ENCODE measurements around the gene MRPL14.

MRPL14 gene

DNA sequence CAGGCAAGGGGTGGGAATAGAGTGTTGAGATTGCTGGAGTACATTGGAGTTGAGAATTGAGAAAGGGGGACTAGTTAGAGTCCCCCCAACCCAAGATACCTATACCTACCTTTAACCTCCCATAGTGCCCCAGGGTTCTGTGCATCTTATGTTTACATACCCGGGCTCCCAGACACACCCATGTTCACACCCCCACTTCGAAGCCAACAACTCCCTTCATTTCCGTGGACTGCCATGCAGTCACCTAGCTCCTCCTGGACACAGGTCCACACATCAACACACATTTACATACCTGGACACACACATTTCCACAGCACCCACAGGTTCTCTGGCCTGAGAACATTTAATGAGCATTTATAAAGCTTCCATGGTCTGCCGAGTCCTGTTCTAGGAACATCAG is 5.2 kb upstream of the MRPL14 start:
- Histone ChIP-seq H4K20me1 (ENCODE audit: insufficient read depth) (no peaks in the 10 kb centered on the region), H3K79me2 (ENCODE audit: insufficient read depth, low read depth) (no peaks in the 10 kb centered on the region), H3K4me3 (IDR thresholded peaks at IDR 0.05; ENCODE audit: insufficient read depth, low read depth, low read length) (no peak overlapping the region), H3K27ac (no peak overlapping the region), H3K9ac (no peak overlapping the region), H3K27me3 (ENCODE audit: insufficient read depth, low read depth) (no peaks in the 10 kb centered on the region), H3K4me2 (no peak overlapping the region), H3K36me3 (ENCODE audit: insufficient read depth) (no peaks in the 10 kb centered on the region), H2AFZ (ENCODE audit: low read depth) (no peak overlapping the region), H3K4me1 (ENCODE audit: low read depth, poor library complexity, severe bottlenecking) (no peaks in the 10 kb centered on the region)
- TF ChIP-seq, protein P1, sequence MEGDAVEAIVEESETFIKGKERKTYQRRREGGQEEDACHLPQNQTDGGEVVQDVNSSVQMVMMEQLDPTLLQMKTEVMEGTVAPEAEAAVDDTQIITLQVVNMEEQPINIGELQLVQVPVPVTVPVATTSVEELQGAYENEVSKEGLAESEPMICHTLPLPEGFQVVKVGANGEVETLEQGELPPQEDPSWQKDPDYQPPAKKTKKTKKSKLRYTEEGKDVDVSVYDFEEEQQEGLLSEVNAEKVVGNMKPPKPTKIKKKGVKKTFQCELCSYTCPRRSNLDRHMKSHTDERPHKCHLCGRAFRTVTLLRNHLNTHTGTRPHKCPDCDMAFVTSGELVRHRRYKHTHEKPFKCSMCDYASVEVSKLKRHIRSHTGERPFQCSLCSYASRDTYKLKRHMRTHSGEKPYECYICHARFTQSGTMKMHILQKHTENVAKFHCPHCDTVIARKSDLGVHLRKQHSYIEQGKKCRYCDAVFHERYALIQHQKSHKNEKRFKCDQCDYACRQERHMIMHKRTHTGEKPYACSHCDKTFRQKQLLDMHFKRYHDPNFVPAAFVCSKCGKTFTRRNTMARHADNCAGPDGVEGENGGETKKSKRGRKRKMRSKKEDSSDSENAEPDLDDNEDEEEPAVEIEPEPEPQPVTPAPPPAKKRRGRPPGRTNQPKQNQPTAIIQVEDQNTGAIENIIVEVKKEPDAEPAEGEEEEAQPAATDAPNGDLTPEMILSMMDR (conservative IDR thresholded peaks at IDR 0.05; ENCODE audit: low read depth, low read length): no peak

DNA sequence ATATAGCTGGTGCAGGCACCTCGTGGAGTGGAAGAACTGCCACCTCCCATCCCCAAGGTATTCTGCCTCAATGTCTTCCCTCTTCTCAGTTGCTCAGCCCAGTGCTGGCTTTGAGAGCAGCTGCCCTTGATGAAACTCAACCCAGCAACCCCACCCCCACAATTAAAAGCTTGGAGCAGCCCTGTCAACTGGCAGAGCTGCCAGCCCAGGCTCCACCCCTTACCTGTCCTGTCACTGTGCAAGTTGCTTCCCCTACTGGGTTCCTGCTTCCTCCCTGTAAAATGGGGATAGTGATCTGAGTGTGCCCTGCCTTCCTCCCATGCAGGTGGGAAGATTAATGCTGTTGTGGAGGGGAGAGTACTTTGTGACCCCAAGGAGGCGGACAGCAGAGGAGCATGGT is 4.6 kb upstream of the MRPL14 start:
- Histone ChIP-seq H3K4me2 (no peak overlapping the region), H3K27ac (no peak overlapping the region), H4K20me1 (ENCODE audit: insufficient read depth) (no peaks in the 10 kb centered on the region), H3K9ac (no peak overlapping the region), H3K27me3 (ENCODE audit: insufficient read depth, low read depth) (no peaks in the 10 kb centered on the region), H3K79me2 (ENCODE audit: insufficient read depth, low read depth) (peaks cover under 1% of the 10 kb centered on the region; the same call in 1 of the 2 replicates), H3K4me3 (IDR thresholded peaks at IDR 0.05; ENCODE audit: insufficient read depth, low read depth, low read length) (no peak overlapping the region), H2AFZ (ENCODE audit: low read depth) (no peak overlapping the region), H3K36me3 (ENCODE audit: insufficient read depth) (no peaks in the 10 kb centered on the region), H3K4me1 (ENCODE audit: low read depth, poor library complexity, severe bottlenecking) (no peaks in the 10 kb centered on the region)
- TF ChIP-seq, protein P1 (conservative IDR thresholded peaks at IDR 0.05; ENCODE audit: low read depth, low read length): no peak

DNA sequence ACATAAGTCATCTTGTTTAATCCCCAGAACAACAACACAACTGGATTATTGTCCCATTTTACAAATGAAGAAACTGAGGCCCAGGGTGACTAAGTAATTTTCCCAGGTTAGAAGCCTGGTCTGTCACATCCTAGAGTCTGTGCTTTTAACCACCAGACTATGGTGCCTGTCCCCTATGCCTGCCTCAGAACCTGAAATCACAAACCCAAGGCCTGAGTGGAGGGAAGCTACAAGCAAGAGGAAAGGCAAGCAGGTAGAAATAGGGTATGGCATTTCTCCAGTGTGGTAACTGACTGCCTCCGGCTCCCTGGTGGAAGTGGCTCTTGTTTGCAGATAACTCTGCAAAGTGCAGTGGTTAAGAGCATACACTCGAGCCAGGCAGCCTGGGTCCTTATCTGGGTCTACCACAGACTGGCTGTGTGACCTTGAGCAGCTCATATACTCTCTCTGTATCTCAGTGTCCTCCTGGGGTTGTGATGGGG is 2.6 kb upstream of the MRPL14 start:
- Histone ChIP-seq H3K4me2 (no peak overlapping the region), H3K79me2 (ENCODE audit: insufficient read depth, low read depth) (peaks cover 20% of the 10 kb centered on the region), H3K4me1 (ENCODE audit: low read depth, poor library complexity, severe bottlenecking) (peaks cover 17% of the 10 kb centered on the region), H3K4me3 (IDR thresholded peaks at IDR 0.05; ENCODE audit: insufficient read depth, low read depth, low read length) (no peak overlapping the region), H2AFZ (ENCODE audit: low read depth) (no peak overlapping the region), H4K20me1 (ENCODE audit: insufficient read depth) (peaks cover 14% of the 10 kb centered on the region), H3K9ac (no peak overlapping the region), H3K27ac (no peak overlapping the region), H3K36me3 (ENCODE audit: insufficient read depth) (no peaks in the 10 kb centered on the region), H3K27me3 (ENCODE audit: insufficient read depth, low read depth) (no peaks in the 10 kb centered on the region)
- TF ChIP-seq, protein P1 (conservative IDR thresholded peaks at IDR 0.05; ENCODE audit: low read depth, low read length): no peak

DNA sequence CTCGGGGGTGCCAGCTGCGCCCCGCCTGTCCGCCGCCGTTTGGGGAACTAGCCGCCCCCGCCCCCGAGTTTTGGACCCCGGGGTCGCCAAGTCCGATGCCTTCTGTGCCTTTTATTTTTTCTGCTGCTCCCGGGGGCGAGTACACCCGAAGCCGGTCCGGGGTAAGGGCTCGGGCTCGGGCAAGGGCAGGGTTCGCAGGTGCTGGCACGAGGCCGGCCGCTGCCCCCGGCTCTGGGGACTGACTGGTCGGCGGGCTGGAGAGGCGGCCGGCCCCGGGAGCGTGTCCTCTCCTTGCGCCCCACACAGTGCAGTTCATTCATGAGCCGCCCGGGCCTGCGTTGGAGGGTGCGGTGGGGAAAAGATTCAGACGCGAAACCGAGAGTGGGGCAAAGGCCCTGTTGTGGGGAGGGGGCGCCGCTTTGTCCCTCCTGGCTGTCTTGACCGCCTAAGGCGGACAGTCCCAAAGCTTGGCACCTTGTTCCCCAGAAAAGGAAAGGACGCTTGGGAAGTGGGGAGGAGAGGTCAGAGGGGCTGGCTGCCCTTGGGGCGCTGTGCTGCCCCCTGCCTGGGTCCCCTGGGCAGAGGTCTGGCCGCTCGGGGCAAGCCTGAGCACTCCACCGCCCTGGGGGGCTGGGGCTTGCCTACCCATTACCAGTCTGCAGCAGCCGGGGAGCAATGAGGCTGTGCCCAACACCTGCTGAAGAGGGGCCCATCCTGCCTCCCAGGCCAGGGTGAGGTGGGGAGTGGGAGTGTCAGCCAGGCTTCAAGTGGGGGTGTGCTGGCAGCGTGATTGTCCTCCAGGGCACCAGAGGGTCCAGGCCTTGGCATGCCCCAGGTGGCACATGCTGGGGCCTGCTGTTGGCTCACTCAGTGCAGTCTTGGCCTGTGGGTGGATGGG is 1.0 kb upstream of the MRPL14 start:
- H3K4me2 ChIP-seq: peak overlapping the region; percentile 59; the same call in 1 of the 2 replicates
- peak overlapping the region; percentile 54 for H3K9ac ChIP-seq
- no peaks in the 10 kb centered on the region for H3K27me3 ChIP-seq (ENCODE audit: insufficient read depth, low read depth)
- H3K4me3 ChIP-seq (IDR thresholded peaks at IDR 0.05; ENCODE audit: insufficient read depth, low read depth, low read length): no peak overlapping the region
- H3K4me1 ChIP-seq (ENCODE audit: low read depth, poor library complexity, severe bottlenecking): peaks cover 33% of the 10 kb centered on the region
- no peak overlapping the region for H3K27ac ChIP-seq
- peaks cover 29% of the 10 kb centered on the region for H4K20me1 ChIP-seq (ENCODE audit: insufficient read depth)
- TF ChIP-seq, protein P1 (conservative IDR thresholded peaks at IDR 0.05; ENCODE audit: low read depth, low read length): no peak
- H3K36me3 ChIP-seq (ENCODE audit: insufficient read depth): no peaks in the 10 kb centered on the region
- peaks cover 36% of the 10 kb centered on the region for H3K79me2 ChIP-seq (ENCODE audit: insufficient read depth, low read depth)
- H2AFZ ChIP-seq (ENCODE audit: low read depth): peak overlapping the region; percentile 68

Measured in KMS-11 (cell line).